GM12878 (cell line): Measurements from ENCODE around the gene LYPLA2. TPM values are rescaled to one million over a fixed set of nuclear protein-coding genes. Genes with fewer than 3 reads are reported as not detected.
A peak's percentile ranks its signal among the peaks of the same experiment; 100 is the strongest.
"Not testable (repeated sequence)": the region's sequence is repeated elsewhere in the genome, so short reads cannot be mapped to it uniquely, and the experiment has no call there.

Experiments
- ATAC-seq: fragments of 200-7000 bp; cut with Tn5 transposase; 3 replicates; pipeline ENCODE4 v1.9.1; 2020; ENCODE audit warnings: mild to moderate bottlenecking, moderate library complexity
- BruUV-seq: library from RNA; stranded (reverse); fragments of 400-500 nt; replicated peaks from 2 replicates; lab custom pipeline; 2021; lab: Mats Ljungman, UMichigan
- CTCF ChIA-PET: fragments of 300-600 bp; sonication (Branson Sonifier 250); formaldehyde crosslinking; extraction: SDS; loops from one replicate; lab custom pipeline; 2021; ENCODE audit warnings: inconsistent platforms; lab: Yijun Ruan, JAX
- POLR2A ChIA-PET: fragments of 350-600 bp; formaldehyde crosslinking; extraction: SDS; loops from one replicate; lab custom pipeline; 2021; ENCODE audit warnings: inconsistent platforms; lab: Charles Lee
- RAD21 ChIA-PET: fragments of 300-600 bp; sonication (Branson Sonifier 250); formaldehyde crosslinking; loops from one replicate; lab custom pipeline; 2023; ENCODE audit warnings: antibody characterized with exemption; ENCODE audit not compliant: unreplicated experiment; lab: Charles Lee
- SMC1A ChIA-PET: fragments of 300-600 bp; sonication (Branson Sonifier 250); formaldehyde crosslinking; loops from one replicate; lab custom pipeline; 2023; ENCODE audit not compliant: unreplicated experiment, uncharacterized antibody; lab: Charles Lee
- DNase-seq: peaks from one replicate; pipeline ENCODE4 v3.0.0-alpha.2; 2011; ENCODE audit warnings: low read depth, low spot score
- FAIRE-seq: peaks from 3 replicates; lab custom pipeline; 2011; peaks lifted over from hg19 to GRCh38; lab: Jason Lieb, UNC
- H2AFZ ChIP-seq: 2 replicates; pipeline ENCODE4 v1.6.0; 2011; ENCODE audit warnings: low read depth, low read length, control low read depth; ENCODE audit not compliant: control insufficient read depth
- H3K27ac ChIP-seq: 2 replicates; pipeline ENCODE4 v1.5.1; 2011; ENCODE audit warnings: control low read depth; ENCODE audit not compliant: control insufficient read depth, insufficient read depth
- H3K27me3 ChIP-seq, 2 experiments: replicated peaks in 1 of 2; 2 replicates each; pipeline versions ENCODE4 v1.6.0 to v1.6.1; 2011; ENCODE audit warnings: low read length in 1 of 2; ENCODE audit not compliant: control insufficient read depth in 2 of 2, insufficient read depth in 2 of 2
- H3K36me3 ChIP-seq, 2 experiments: 2 replicates each; pipeline ENCODE4 v1.5.1; 2011; ENCODE audit warnings: low read length in 1 of 2; ENCODE audit not compliant: control insufficient read depth in 2 of 2, insufficient read depth in 2 of 2
- H3K4me1 ChIP-seq: 2 replicates; pipeline ENCODE4 v1.6.1; 2011; ENCODE audit warnings: mild to moderate bottlenecking, low read length, moderate library complexity, mixed read lengths; ENCODE audit not compliant: control insufficient read depth, insufficient read depth
- H3K4me2 ChIP-seq: 2 replicates; pipeline ENCODE4 v1.6.0; 2011; ENCODE audit warnings: control low read depth; ENCODE audit not compliant: control insufficient read depth, insufficient read depth
- H3K4me3 ChIP-seq: fragments of 200-600 bp; sonication (generic); 2 replicates; pipeline ENCODE4 v1.5.1; 2016
- H3K79me2 ChIP-seq: 2 replicates; pipeline ENCODE4 v1.6.0; 2011; ENCODE audit warnings: low read length; ENCODE audit not compliant: control insufficient read depth, insufficient read depth
- H3K9ac ChIP-seq: 2 replicates; pipeline ENCODE4 v1.8.0; 2011; ENCODE audit warnings: low read length, control low read depth, mixed read lengths; ENCODE audit not compliant: control insufficient read depth, insufficient read depth
- H3K9me3 ChIP-seq: replicated peaks from 3 replicates; pipeline ENCODE4 v1.5.1; 2011; ENCODE audit warnings: mild to moderate bottlenecking, low read length; ENCODE audit not compliant: control insufficient read depth, insufficient read depth
- H4K20me1 ChIP-seq: 2 replicates; pipeline ENCODE4 v1.6.0; 2011; ENCODE audit not compliant: control insufficient read depth, insufficient read depth
- CHD2 ChIP-seq: IDR thresholded peaks from 2 replicates; pipeline ENCODE4 v1.6.1; 2011; ENCODE audit warnings: low read depth, low read length, improper control_type of control experiment, borderline replicate concordance
- EED ChIP-seq: sonication (generic); IDR thresholded peaks from 2 replicates; pipeline ENCODE4 v1.6.1; 2016; ENCODE audit warnings: antibody characterized with exemption, low read depth
- ETV6 ChIP-seq, 2 experiments: fragments of 450-650 bp in 1 of 2; IDR thresholded peaks in 1 of 2; conservative IDR thresholded peaks in 1 of 2; 2 replicates each; pipeline ENCODE4 v1.6.1; 2014; ENCODE audit warnings: antibody characterized with exemption in 1 of 2, borderline replicate concordance in 1 of 2, low read depth in 1 of 2, mild to moderate bottlenecking in 1 of 2, moderate library complexity in 1 of 2
- GABPA ChIP-seq: IDR thresholded peaks from 2 replicates; pipeline ENCODE4 v1.6.1; 2014; ENCODE audit warnings: antibody characterized with exemption, low read depth, mild to moderate bottlenecking, inconsistent platforms
- IRF3 ChIP-seq: fragments of 450-650 bp; IDR thresholded peaks from 2 replicates; pipeline ENCODE4 v1.6.1; 2014; ENCODE audit warnings: mild to moderate bottlenecking
- POLR2AphosphoS5 ChIP-seq: IDR thresholded peaks from 2 replicates; pipeline ENCODE4 v1.6.1; 2011; ENCODE audit warnings: mild to moderate bottlenecking, low read length, inconsistent platforms
- STAT1 ChIP-seq: fragments of 450-650 bp; conservative IDR thresholded peaks from 2 replicates; pipeline ENCODE4 v1.6.1; 2014; ENCODE audit warnings: antibody characterized with exemption, mild to moderate bottlenecking
- TAF1 ChIP-seq: IDR thresholded peaks from 2 replicates; pipeline ENCODE4 v1.6.1; 2011; ENCODE audit warnings: mild to moderate bottlenecking, low read depth, low read length, borderline replicate concordance
- ZBTB11 ChIP-seq: fragments of 450-650 bp; formaldehyde crosslinking; IDR thresholded peaks from 2 replicates; pipeline ENCODE4 v1.5.0; 2022; ENCODE audit warnings: mild to moderate bottlenecking, missing genetic modification characterization
- WGBS: methylation state at CpG from one replicate; pipeline ENCODE4 v1.1.6; 2016; ENCODE audit warnings: low lambda C conversion rate; ENCODE audit not compliant: insufficient replicate concordance, insufficient coverage; ENCODE audit errors: missing lambda C conversion rate; 5-methylcytosine and 5-hydroxymethylcytosine counted together
- in situ Hi-C: fragments of 300-500 bp; cut with MboI; formaldehyde crosslinking; loops from 9 replicates; pipeline ENCODE4 v1.14.3; 2018; ENCODE audit warnings: mixed read lengths
- intact Hi-C: fragments of 100-400 bp; cut with micrococcal nuclease; formaldehyde crosslinking; loops from one replicate; pipeline ENCODE4 v1.14.2; 2022; ENCODE audit not compliant: unreplicated experiment
- polyA plus RNA-seq, 11 experiments: library from polyadenylated mRNA; depleted of rRNA in 4 of 11; unstranded in 6 of 11; stranded (reverse) in 5 of 11; fragments of >200 nt; fragmentation: Nextera tagmentation in 4 of 11; fragmentation: Illumina TruSeq in 1 of 11; extraction: Ambion mirVana in 4 of 11; extraction: Trizol in 1 of 11; gene quantifications; 1 replicate in 1 of 11; 2 replicates in 10 of 11; pipeline versions ENCODE4 v1.2.1 to v1.2.3, GENCODE V29; 2011 to 2016; ENCODE audit warnings: inconsistent platforms in 2 of 11, missing spikeins in 2 of 11, low read depth in 1 of 11
- total RNA-seq, 4 experiments: library from RNA; depleted of rRNA in 3 of 4; stranded (reverse); fragments of >200 nt in 3 of 4; fragmentation: Illumina TruSeq in 1 of 4; extraction: Trizol in 1 of 4; gene quantifications; 2 replicates each; pipeline versions ENCODE4 v1.2.1 to v1.2.3, GENCODE V29; 2013 to 2021

LYPLA2 gene
- total and polyA plus RNA-seq, 10 of the 15 experiments (the other 5 are each of a cell fraction or from before 2014, with no cell fraction given) = 2.7 to 129 (median 62.3) TPM

DNA sequence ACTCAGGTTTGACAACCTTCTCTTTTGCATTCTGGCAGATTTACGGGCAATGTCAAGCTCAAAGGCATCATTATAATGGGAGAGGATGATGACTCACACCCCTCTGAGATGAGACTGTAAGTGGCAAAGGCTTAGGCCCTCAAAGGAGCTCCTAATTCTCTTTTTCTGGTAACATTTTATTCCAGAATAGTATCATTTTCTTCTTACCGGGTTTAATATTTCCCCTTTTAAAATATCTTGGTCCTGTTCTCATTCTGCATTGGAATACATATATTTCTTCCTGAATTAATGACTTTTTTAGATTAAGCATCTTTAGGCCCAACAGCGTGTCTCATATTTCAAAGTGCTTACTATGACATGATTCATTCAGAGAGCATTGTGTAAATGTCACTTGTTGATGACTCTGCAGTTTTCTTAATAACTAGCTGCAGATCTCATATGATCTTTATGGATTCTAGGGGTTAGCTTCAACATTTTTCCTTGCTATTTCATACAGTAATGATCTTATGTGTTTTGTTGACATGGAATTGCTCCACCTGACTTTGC, 11.0 kb upstream of the LYPLA2 start:
- Histone ChIP-seq H4K20me1 (no peaks in the 10 kb centered on the region), H3K9ac (no peak overlapping the region), H3K4me3 (peak overlapping the region; percentile 99; the same call in 1 of the 2 replicates), H3K4me2 (peak overlapping the region; percentile 89), H3K79me2 (peaks cover 35% of the 10 kb centered on the region), H2AFZ (no peak overlapping the region), H3K4me1 (peaks cover 5% of the 10 kb centered on the region; the same call in 1 of the 2 replicates), H3K9me3 (no peaks in the 10 kb centered on the region), H3K27me3 (no peaks in the 10 kb centered on the region), H3K27ac (no peak overlapping the region), H3K36me3 (peaks cover 0 to 1% of the 10 kb centered on the region in 2 experiments; a peak in 3 of 4 replicates)
- intact Hi-C loops (loop anchor here (10.0 kb wide), 1 partner anchor 245 kb away; no protein-coding TSS in a partner anchor), in situ Hi-C loops (loop anchor here (25.0 kb wide), 1 partner anchor 1457 kb away; the partner anchor contains the start of genes RSRP1 and SYF2)
- no peak for TF ChIP-seq IRF3
- no peak for TF ChIP-seq STAT1
- TF ChIP-seq EED = no peak
- TF ChIP-seq TAF1 = no peak
- TF ChIP-seq POLR2AphosphoS5 = no peak
- no peak for TF ChIP-seq CHD2
- no peak for TF ChIP-seq GABPA
- no peak for TF ChIP-seq ETV6 (conservative IDR thresholded peaks at IDR 0.05 in 1 of 2, IDR thresholded peaks at IDR 0.05 in 1 of 2; ENCODE audit: borderline replicate concordance in 1 of 2, low read depth in 1 of 2)
- no peak for TF ChIP-seq ZBTB11
- FAIRE-seq (no peak), ATAC-seq (no peak), DNase-seq (no peak)
- POLR2A ChIA-PET = interaction anchor here (0.6 to 1.6 kb wide), 3 partner anchors 14 to 175 kb away, joined by 3 to 7 read pairs (median 4); no protein-coding TSS in a partner anchor
- no TSS peak for BruUV-seq
- 64% methylated on average over 3 of the region's 3 CpGs for WGBS
- RAD21 ChIA-PET = interaction anchor here (0.7 to 3.3 kb wide), 4 partner anchors 8 to 89 kb away, joined by 3 to 11 read pairs (median 6); partner anchors contain the start of gene RPL11
- CTCF ChIA-PET = interaction anchor here (0.7 to 4.8 kb wide), 9 partner anchors 8 to 137 kb away, joined by 3 to 23 read pairs (median 4); no protein-coding TSS in a partner anchor
- SMC1A ChIA-PET = interaction anchor here (1.0 to 3.2 kb wide), 6 partner anchors 8 to 283 kb away, joined by 4 to 20 read pairs (median 5); partner anchors contain the start of gene CNR2

GRCh38 chr1:23783141-23783540, 7.8 kb upstream of the LYPLA2 start:
- H3K4me1 ChIP-seq, ATAC-seq, H3K4me3 ChIP-seq, H3K9me3 ChIP-seq, H3K27me3 ChIP-seq, RAD21 ChIA-PET, H4K20me1 ChIP-seq, H3K9ac ChIP-seq, intact Hi-C loops, H3K27ac ChIP-seq, DNase-seq, POLR2A ChIA-PET, BruUV-seq, SMC1A ChIA-PET, FAIRE-seq, H2AFZ ChIP-seq, H3K4me2 ChIP-seq: not testable (repeated sequence)
- CTCF ChIA-PET = interaction anchor here (2.0 to 2.8 kb wide), 2 partner anchors 11 to 27 kb away, joined by 5 to 9 read pairs; no protein-coding TSS in a partner anchor
- Histone ChIP-seq H3K36me3 (peaks cover 9 to 18% of the 10 kb centered on the region in 2 experiments), H3K79me2 (peaks cover 23% of the 10 kb centered on the region)
- 92% methylated on average over 11 of the region's 11 CpGs for WGBS
- in situ Hi-C loops = loop anchor here (25.0 kb wide), 1 partner anchor 1454 kb away; the partner anchor contains the start of genes RSRP1 and SYF2
